Right atrium auricular region (tissue), 2 donors: ENCODE measurements around the gene ATP5PO. TPM values are rescaled to one million over a fixed set of nuclear protein-coding genes. Genes with fewer than 3 reads are reported as not detected.
"Not testable (repeated sequence)": the region's sequence is repeated elsewhere in the genome, so short reads cannot be mapped to it uniquely, and the experiment has no call there.

Experiments
- DNase-seq: peaks from one replicate; pipeline ENCODE4 v3.0.0-alpha.2; 2019; ENCODE audit warnings: low spot score
- H3K27ac ChIP-seq, 2 donors: fragments of 200-600 bp; sonication (generic); 1 replicate in 1 of 2; 2 replicates in 1 of 2; pipeline ENCODE4 v1.5.1; 2016 to 2019
- H3K27me3 ChIP-seq, 2 donors: fragments of 200-600 bp; sonication (generic); one replicate each; pipeline versions ENCODE4 v1.5.1 to v1.6.0; 2017 to 2019
- H3K36me3 ChIP-seq: fragments of 200-600 bp; sonication (generic); one replicate; pipeline ENCODE4 v1.5.1; 2016
- H3K4me1 ChIP-seq, 2 donors: fragments of 200-600 bp; sonication (generic); one replicate each; pipeline versions ENCODE4 v1.5.1 to v1.6.0; 2017 to 2019
- H3K4me3 ChIP-seq, 2 donors: fragments of 200-600 bp; sonication (generic); 1 replicate in 1 of 2; 2 replicates in 1 of 2; pipeline ENCODE4 v1.5.1; 2017 to 2019; ENCODE audit warnings: mild to moderate bottlenecking in 1 of 2, moderate library complexity in 1 of 2
- H3K9me3 ChIP-seq, 2 donors: fragments of 200-600 bp; sonication (generic); one replicate each; pipeline ENCODE4 v1.5.1; 2019
- CTCF ChIP-seq, 2 donors: fragments of 200-600 bp; sonication (generic); IDR thresholded peaks; one replicate each; pipeline ENCODE4 v1.5.1; 2019; ENCODE audit warnings: antibody characterized with exemption in 2 of 2
- total RNA-seq, 2 donors: library from RNA; depleted of rRNA; stranded (reverse); fragments of >200 nt; gene quantifications; one replicate each; pipeline ENCODE4 v1.1.0, GENCODE V29; 2016

ATP5PO gene
- total RNA-seq, 2 donors from 2014 or later: 593 to 693 TPM

GRCh38 chr21:33937931-33938339 lies 22.3 kb upstream of the ATP5PO start:
- H3K4me3 ChIP-seq: no peak overlapping the region
- no peak for DNase-seq
- no peaks in the 10 kb centered on the region for H3K27me3 ChIP-seq
- no peak for TF ChIP-seq CTCF (IDR thresholded peaks at IDR 0.05)
- peaks cover 0 to 9% of the 10 kb centered on the region in 2 donors for H3K4me1 ChIP-seq
- H3K36me3 ChIP-seq: no peaks in the 10 kb centered on the region
- H3K9me3 ChIP-seq: no peaks in the 10 kb centered on the region
- H3K27ac ChIP-seq: no peak overlapping the region

- Histone ChIP-seq H3K9me3 (no peaks in the 10 kb centered on the region), H3K36me3 (no peaks in the 10 kb centered on the region), H3K27me3 (no peaks in the 10 kb centered on the region), H3K4me3 (no peak overlapping the region), H3K27ac (no peak overlapping the region), H3K4me1 (peaks cover 0 to 12% of the 10 kb centered on the region in 2 donors)
- no peak for DNase-seq
- TF ChIP-seq CTCF (IDR thresholded peaks at IDR 0.05): no peak
Observed at GRCh38 chr21:33937146-33937545, 21.5 kb upstream of the ATP5PO start.

- peaks cover 0 to 13% of the 10 kb centered on the region in 2 donors for H3K4me1 ChIP-seq
- no peak overlapping the region for H3K4me3 ChIP-seq
- no peak overlapping the region for H3K27ac ChIP-seq
- DNase-seq: no peak
- no peaks in the 10 kb centered on the region for H3K9me3 ChIP-seq
- no peak for TF ChIP-seq CTCF (IDR thresholded peaks at IDR 0.05)
- H3K27me3 ChIP-seq: no peaks in the 10 kb centered on the region
- H3K36me3 ChIP-seq: no peaks in the 10 kb centered on the region
Observed at GRCh38 chr21:33936301-33937038, 20.9 kb upstream of the ATP5PO start.

DNA sequence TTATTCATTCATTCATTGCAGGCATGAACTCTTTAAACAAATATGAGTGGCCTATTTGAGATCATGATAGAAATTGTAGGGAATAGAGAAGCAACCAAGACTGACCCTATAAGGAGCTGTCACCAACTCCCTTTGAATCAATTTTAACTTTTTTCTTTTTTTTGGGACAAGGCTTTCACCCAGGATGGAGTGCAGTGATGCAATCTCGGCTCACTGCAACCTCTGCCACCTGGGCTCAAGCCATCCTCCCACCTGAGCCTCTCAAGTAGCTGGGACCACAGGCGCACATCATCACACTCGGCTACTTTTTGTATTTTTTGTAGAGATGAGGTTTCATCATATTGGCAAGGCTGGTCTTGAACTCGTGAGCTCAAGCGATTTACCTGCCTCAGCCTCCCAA lies 17.1 kb upstream of the ATP5PO start:
- Histone ChIP-seq H3K4me3 (peak overlapping the region in 1 of 2 donors; percentile 38), H3K27ac (no peak overlapping the region), H3K9me3 (no peaks in the 10 kb centered on the region), H3K27me3 (no peaks in the 10 kb centered on the region), H3K36me3 (no peaks in the 10 kb centered on the region), H3K4me1 (peaks cover 0 to 13% of the 10 kb centered on the region in 2 donors)
- TF ChIP-seq CTCF (IDR thresholded peaks at IDR 0.05): no peak
- DNase-seq: no peak

GRCh38 chr21:33931799-33932390 lies 16.3 kb upstream of the ATP5PO start:
- H3K27ac ChIP-seq: peak overlapping the region; percentile 40 to 48
- no peaks in the 10 kb centered on the region for H3K36me3 ChIP-seq
- no peak for DNase-seq

GRCh38 chr21:33931052-33931798 lies 15.6 kb upstream of the ATP5PO start:
- Histone ChIP-seq H3K4me3 (peak overlapping the region in 1 of 2 donors; percentile 38), H3K27ac (peak overlapping the region; percentile 40 to 48)
- not testable (repeated sequence) for DNase-seq, H3K9me3 ChIP-seq, H3K27me3 ChIP-seq, H3K4me1 ChIP-seq, H3K36me3 ChIP-seq

More at GRCh38 chr21:33931799-33932390, 16.3 kb upstream of the ATP5PO start:
- no peaks in the 10 kb centered on the region for H3K27me3 ChIP-seq
- H3K9me3 ChIP-seq: no peaks in the 10 kb centered on the region
- H3K4me3 ChIP-seq: peak overlapping the region; percentile 23 to 38
- peaks cover 0 to 13% of the 10 kb centered on the region in 2 donors for H3K4me1 ChIP-seq
- TF ChIP-seq CTCF (IDR thresholded peaks at IDR 0.05): no peak

DNA sequence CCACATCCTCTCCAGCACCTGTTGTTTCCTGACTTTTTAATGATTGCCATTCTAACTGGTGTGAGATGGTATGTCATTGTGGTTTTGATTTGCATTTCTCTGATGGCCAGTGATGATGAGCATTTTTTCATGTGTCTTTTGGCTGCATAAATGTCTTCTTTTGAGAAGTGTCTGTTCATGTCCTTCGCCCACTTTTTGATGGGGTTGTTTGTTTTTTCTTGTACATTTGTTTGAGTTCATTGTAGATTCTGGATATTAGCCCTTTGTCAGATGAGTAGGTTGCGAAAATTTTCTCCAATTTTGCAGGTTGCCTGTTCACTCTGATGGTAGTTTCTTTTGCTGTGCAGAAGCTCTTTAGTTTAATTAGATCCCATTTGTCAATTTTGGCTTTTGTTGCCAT lies 10.6 kb upstream of the ATP5PO start:
- not testable (repeated sequence) for H3K4me1 ChIP-seq, H3K27me3 ChIP-seq, H3K4me3 ChIP-seq, H3K36me3 ChIP-seq, DNase-seq, H3K9me3 ChIP-seq, H3K27ac ChIP-seq
